Thyroid gland (tissue), 4 donors: Measurements from ENCODE around the gene SOCS3. TPM values are rescaled to one million over a fixed set of nuclear protein-coding genes. Genes with fewer than 3 reads are reported as not detected.

Experiments used
- DNase-seq, 2 donors: peaks; one replicate each; pipeline ENCODE4 v3.0.0-alpha.2; 2019
- H3K27ac ChIP-seq, 3 donors: fragments of 200-600 bp; sonication (generic); 1 replicate in 2 of 3; 2 replicates in 1 of 3; pipeline ENCODE4 v1.5.1; 2016 to 2019; ENCODE audit warnings: mild to moderate bottlenecking in 1 of 3, moderate library complexity in 1 of 3
- H3K27me3 ChIP-seq: fragments of 200-600 bp; sonication (generic); one replicate; pipeline ENCODE4 v1.5.1; 2019
- H3K36me3 ChIP-seq, 2 donors: fragments of 200-600 bp; sonication (generic); one replicate each; pipeline ENCODE4 v1.5.1; 2016 to 2019
- H3K4me1 ChIP-seq, 2 donors: fragments of 200-600 bp; sonication (generic); one replicate each; pipeline ENCODE4 v1.5.1; 2017 to 2019
- H3K4me3 ChIP-seq, 3 donors: fragments of 200-600 bp; sonication (generic); replicated peaks in 1 of 3; 1 replicate in 2 of 3; 2 replicates in 1 of 3; pipeline ENCODE4 v1.5.1; 2016; ENCODE audit warnings: mild to moderate bottlenecking in 1 of 3
- H3K9me3 ChIP-seq: fragments of 200-600 bp; sonication (generic); one replicate; pipeline ENCODE4 v1.5.1; 2017
- POLR2A ChIP-seq, 2 donors: fragments of 450-650 bp; IDR thresholded peaks; one replicate each; pipeline ENCODE4 v1.6.1; 2017; ENCODE audit warnings: antibody characterized with exemption in 2 of 2, mild to moderate bottlenecking in 2 of 2, moderate library complexity in 1 of 2
- whole genome bisulfite sequencing, 2 donors: methylation state at CpG; one replicate each; pipeline ENCODE4 v1.1.5; 2017; 5-methylcytosine and 5-hydroxymethylcytosine counted together
- intact Hi-C: fragments of 100-400 bp; cut with DNase I; formaldehyde crosslinking; loops from one replicate; pipeline ENCODE4 v1.15.1; 2023
- total RNA-seq, 4 donors: library from RNA; depleted of rRNA; stranded (reverse); fragments of >200 nt; gene quantifications; one replicate each; pipeline ENCODE4 v1.2.3, GENCODE V29; 2016
- TF ChIP-seq, protein P1 (sequence below), 6 experiments: fragments of 200-600 bp in 3 of 6; fragments of 450-650 bp in 3 of 6; sonication (generic) in 3 of 6; IDR thresholded peaks; one replicate each; pipeline ENCODE4 v1.5.1; 2016 to 2019; ENCODE audit warnings: antibody characterized with exemption in 6 of 6, mild to moderate bottlenecking in 2 of 6, inconsistent platforms in 1 of 6, moderate library complexity in 1 of 6

Gene SOCS3, protein sequence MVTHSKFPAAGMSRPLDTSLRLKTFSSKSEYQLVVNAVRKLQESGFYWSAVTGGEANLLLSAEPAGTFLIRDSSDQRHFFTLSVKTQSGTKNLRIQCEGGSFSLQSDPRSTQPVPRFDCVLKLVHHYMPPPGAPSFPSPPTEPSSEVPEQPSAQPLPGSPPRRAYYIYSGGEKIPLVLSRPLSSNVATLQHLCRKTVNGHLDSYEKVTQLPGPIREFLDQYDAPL
- total RNA-seq = 100 to 1,000 TPM in 1 of 4 donors, 10 to 100 TPM in 2, 1 to 10 TPM in 1; 9.2 to 110 (median 33.3) TPM

DNA sequence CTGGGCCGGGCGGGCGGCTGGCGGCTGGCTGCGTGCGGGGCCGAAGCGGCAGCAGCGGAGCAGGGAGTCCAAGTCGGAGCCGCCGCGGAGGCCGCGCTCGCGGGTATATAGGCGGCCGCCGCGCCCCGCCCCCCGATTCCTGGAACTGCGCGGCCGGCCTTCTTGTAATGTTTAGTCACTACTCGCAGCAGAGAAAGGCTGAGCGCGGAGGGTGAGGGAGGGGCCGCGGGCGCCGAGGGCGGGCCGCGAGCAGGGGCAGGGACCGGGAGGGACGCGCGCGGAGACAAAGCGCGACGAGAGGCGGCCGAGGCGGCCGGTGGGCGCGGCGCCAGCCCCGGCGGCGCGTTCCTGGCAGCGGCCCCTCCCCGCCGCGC, at the start of gene SOCS3:
SOCS3 (minus strand) TSS at position 81 of the 374 bp plus-strand sequence. CDS start 982 bp downstream, outside the sequence.
- Histone ChIP-seq H3K27me3 (no peaks in the 10 kb centered on the region), H3K27ac (peak within 1 kb of the TSS; percentile 82 to 96 (median 85)), H3K4me3 (peak within 1 kb of the TSS; percentile 4 to 94 (median 60)), H3K9me3 (no peaks in the 10 kb centered on the region), H3K36me3 (peaks cover 0 to 13% of the 10 kb centered on the region in 2 donors), H3K4me1 (peaks cover 7 to 54% of the 10 kb centered on the region in 2 donors)
- DNase-seq = peak; percentile 91 to 94
- 0 to 1% methylated on average over 25 to 26 of the region's 59 CpGs for WGBS, 2 donors
- peak; percentile 90 to 92 for TF ChIP-seq POLR2A (IDR thresholded peaks at IDR 0.05)
- TF ChIP-seq, protein P1, sequence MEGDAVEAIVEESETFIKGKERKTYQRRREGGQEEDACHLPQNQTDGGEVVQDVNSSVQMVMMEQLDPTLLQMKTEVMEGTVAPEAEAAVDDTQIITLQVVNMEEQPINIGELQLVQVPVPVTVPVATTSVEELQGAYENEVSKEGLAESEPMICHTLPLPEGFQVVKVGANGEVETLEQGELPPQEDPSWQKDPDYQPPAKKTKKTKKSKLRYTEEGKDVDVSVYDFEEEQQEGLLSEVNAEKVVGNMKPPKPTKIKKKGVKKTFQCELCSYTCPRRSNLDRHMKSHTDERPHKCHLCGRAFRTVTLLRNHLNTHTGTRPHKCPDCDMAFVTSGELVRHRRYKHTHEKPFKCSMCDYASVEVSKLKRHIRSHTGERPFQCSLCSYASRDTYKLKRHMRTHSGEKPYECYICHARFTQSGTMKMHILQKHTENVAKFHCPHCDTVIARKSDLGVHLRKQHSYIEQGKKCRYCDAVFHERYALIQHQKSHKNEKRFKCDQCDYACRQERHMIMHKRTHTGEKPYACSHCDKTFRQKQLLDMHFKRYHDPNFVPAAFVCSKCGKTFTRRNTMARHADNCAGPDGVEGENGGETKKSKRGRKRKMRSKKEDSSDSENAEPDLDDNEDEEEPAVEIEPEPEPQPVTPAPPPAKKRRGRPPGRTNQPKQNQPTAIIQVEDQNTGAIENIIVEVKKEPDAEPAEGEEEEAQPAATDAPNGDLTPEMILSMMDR (IDR thresholded peaks at IDR 0.05) = no peak
- intact Hi-C loops = loop anchor here (2.0 kb wide), 1 partner anchor 63 kb away; no protein-coding TSS in a partner anchor

DNA sequence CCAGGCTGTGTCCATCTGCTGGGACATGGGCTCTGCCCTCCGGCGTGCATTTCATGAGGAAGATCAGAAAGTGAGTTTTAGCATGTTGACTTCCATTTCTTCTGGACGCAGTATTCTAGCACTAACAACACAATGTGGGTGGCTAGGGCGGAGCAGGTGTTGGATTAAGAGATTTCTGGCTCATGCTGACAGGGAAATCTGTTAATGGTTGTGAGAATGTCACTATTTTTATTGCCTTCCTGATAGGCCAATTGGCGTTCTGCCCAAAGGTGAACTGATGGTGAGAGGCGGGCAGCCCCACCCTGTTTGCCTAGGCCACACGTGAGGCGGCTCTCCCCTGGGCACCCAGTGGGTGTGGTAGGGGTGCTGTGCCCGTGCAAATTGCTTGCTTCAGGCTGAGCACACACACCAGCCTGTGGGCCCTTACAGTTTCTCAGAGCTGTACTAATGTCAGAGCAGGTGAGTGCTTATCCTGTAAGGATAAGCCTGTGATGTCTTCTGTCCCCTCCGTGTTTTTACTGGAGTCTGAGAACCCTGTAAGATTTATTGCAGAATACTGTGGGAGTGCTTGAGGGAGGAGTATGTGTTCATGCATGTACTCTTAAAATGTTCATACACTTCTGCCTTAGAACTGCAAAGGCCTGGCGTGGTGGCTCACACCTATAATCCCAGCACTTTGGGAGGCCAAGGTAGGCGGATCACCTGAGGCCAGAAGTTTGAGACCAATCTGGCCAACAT, 49.5 kb upstream of the SOCS3 start:
- no peak overlapping the region for H3K27ac ChIP-seq
- TF ChIP-seq, protein P1 (IDR thresholded peaks at IDR 0.05) = no peak
- no peak for TF ChIP-seq POLR2A (IDR thresholded peaks at IDR 0.05)

DNA sequence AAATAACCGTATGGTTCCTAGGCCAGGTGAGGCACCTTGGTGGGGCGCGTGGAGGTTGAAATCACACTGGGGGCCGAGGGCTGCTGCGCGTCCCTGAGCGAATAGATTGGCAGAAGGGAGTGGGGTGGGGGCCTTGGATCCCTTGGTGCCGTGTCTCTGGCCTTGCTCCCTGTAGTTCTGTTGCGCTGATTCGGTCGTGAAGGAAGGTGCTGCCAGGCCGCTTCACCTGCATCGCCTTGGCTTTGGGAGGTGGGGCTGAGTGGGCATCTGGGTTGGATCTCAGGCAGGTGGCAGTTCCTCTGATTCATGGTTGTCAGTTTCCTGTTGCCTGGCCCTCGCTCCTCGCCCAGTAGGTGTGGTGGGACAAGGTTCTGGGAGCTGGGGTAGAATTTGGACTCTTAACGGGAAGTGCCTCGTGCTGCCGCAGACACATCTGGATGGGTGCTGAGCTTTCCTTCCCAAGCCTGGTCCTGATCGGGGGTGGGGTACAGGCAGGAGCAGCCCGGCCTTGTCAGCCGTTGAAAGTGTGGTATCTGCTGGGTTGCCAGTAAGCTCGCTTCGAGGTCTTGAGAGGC, 48.7 kb upstream of the SOCS3 start:
- TF ChIP-seq, protein P1 (IDR thresholded peaks at IDR 0.05) = no peak
- no peak for TF ChIP-seq POLR2A (IDR thresholded peaks at IDR 0.05)
- Histone ChIP-seq H3K4me1 (peaks cover 4 to 33% of the 10 kb centered on the region in 2 donors), H3K27ac (no peak overlapping the region), H3K9me3 (no peaks in the 10 kb centered on the region), H3K36me3 (peaks cover 10 to 18% of the 10 kb centered on the region in 2 donors), H3K4me3 (no peak overlapping the region), H3K27me3 (no peaks in the 10 kb centered on the region)
- no peak for DNase-seq
- intact Hi-C loops = no loop called here
- 89 to 93% methylated on average over 20 to 22 of the region's 23 CpGs for WGBS, 2 donors

More for the DNA sequence above, 49.5 kb upstream of the SOCS3 start:
- Histone ChIP-seq H3K36me3 (peaks cover 4 to 10% of the 10 kb centered on the region in 2 donors), H3K9me3 (no peaks in the 10 kb centered on the region), H3K4me3 (no peak overlapping the region), H3K27me3 (no peaks in the 10 kb centered on the region), H3K4me1 (peaks cover 4 to 40% of the 10 kb centered on the region in 2 donors)
- intact Hi-C loops = no loop called here
- DNase-seq = no peak
- WGBS, 2 donors = 78 to 88% methylated on average over 11 to 12 of the region's 12 CpGs

DNA sequence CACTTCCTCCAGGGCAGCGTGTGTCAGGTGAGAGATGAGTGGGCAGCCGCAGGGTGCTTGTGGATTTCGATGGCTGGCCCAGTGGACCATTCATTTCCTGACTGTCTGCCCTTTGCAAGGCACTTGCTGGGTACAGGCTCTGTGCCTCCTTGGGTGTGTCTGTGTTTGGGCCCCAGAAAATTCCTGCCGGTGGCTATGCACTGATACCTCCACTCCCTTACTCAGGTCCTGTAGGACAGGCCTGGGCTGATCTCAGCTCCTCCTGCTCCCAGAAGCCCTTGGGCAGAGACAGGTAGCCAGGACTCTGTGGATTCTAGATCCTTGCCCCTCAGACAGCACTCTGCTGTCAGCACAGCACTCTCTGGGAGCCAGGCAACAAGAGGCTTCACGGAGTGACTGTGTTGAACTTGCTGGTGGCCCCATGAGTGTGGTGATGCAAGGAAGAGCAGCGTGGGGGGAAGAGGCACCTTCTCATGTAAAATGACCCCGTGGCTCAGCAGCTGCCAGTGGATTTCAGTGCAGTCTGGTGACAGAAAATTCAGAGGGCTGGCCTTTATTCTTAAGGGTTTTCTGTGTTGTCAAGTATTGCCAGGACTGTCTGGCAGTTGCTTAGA, 47.6 kb upstream of the SOCS3 start:
- no peaks in the 10 kb centered on the region for H3K9me3 ChIP-seq
- intact Hi-C loops = no loop called here
- peak in 1 of 2 donors; percentile 27 for DNase-seq
- H3K27me3 ChIP-seq = no peaks in the 10 kb centered on the region
- H3K27ac ChIP-seq = peak overlapping the region in 1 of 3 donors; percentile 6
- peaks cover 18 to 20% of the 10 kb centered on the region in 2 donors for H3K36me3 ChIP-seq
- no peak overlapping the region for H3K4me3 ChIP-seq
- peaks cover 4 to 23% of the 10 kb centered on the region in 2 donors for H3K4me1 ChIP-seq
- WGBS, 2 donors = 69 to 74% methylated on average over 6 to 7 of the region's 7 CpGs
- TF ChIP-seq, protein P1 (IDR thresholded peaks at IDR 0.05) = no peak
- TF ChIP-seq POLR2A (IDR thresholded peaks at IDR 0.05) = no peak
